GM19099 (cell line): Measurements from ENCODE around the gene HNF1B.

Source experiments
- POLR2A ChIP-seq: IDR thresholded peaks from 3 replicates; pipeline ENCODE4 v1.6.1; 2011; ENCODE audit warnings: low read depth; ENCODE audit not compliant: insufficient read length; ENCODE audit errors: extremely low read depth

Gene HNF1B

GRCh38 chr17:37676115-37676925, 68.5 kb downstream of the HNF1B start:
- no peak for TF ChIP-seq POLR2A

- no peak for TF ChIP-seq POLR2A
These were observed 70.3 kb downstream of the HNF1B start for GRCh38 chr17:37674511-37674910.

- TF ChIP-seq POLR2A = no peak
These were observed 71.5 kb downstream of the HNF1B start for GRCh38 chr17:37673386-37673785.

DNA sequence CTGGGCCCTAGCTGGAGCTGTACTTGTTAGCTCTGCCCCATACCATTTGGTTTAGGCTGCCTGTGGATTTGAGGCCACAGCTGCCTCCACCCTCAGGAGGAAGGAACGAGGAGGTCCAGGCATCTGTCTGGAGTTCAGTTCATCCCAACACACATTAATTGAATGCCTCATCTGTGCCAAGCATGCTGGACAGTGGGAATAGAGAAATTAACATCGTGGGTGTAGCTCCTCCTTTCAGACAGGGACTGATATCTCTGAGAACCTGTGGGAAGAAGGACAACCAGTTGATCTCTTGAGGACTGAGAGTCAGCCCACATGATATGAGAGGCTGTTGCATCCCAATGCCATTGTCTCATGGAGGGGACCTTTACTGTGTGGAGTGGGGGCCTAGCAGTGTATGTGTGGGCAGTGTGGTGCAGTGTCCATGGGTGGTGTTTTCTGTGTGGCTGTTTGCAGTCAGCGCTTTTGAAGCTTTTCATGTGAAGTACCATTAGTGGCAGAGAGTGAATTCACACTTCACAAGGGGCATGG, 72.2 kb downstream of the HNF1B start:
- no peak for TF ChIP-seq POLR2A

DNA sequence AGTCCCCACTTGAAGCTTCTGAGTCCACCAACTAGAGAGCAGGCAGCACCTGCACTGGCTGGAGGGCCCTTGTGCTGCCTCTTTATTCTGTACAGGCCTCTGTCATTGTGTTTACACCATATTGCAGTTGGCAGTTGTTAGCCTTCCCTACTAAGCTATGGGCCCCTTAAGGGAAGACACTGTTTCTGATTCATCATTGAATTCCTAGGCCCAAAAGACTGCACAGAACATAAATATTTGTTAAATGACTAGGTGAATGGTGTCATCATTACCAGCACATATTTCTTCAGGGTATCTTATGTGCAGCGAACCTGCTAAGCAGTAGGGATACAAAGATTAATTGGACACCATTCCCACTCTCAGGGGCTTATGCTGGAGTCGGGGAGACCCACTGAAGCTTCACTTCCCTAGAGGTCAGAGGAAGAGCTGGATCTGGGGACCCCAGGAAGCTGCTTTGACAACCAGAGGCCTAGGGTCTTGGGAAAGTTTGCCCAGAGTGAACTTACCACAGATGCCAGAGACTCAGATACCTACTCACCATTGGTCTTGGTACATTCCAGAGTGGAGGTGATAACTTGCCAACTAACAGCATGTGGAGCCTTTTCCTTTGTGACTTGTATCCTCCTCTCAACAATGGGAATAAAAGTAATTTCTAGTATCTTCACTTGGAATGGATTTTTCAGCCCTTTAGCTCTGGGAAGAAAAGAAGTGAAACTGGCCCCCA, 72.9 kb downstream of the HNF1B start:
- no peak for TF ChIP-seq POLR2A

DNA sequence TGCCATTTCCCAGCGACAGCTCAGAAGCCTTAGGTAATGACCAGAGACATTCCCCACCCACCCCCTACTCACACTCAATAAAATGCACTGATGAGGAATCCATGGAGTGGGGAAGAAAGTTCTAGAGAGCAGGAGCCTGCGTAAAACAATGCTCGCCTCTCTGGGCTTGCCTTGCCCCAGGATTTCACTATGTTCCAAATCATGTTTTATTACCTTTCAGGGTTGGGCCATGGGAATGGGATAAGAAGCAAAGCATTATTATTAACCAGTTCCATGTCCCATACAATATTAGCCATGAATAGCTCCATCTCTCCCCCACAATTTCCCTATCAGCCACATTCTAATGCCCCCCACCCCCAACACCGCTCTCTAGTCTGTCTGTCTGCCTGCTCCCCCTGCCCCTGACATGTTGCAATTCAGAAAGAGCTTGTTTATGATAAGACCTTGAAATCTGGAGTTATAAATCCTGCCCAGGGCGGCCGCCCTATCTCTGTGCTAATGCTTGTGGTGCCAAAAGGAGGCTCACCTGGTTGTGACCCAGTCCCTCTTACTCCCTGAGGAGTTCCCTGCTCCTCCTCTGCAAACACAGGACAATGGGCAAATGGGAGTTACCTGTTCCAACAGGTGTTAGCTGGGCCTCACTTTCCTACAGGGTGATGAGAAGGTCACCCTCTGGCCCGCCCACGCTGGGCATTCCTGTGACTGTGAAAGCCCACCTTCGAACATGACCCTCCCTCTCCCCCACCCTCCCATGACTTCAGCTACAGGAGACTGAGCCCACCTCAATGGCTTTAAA, 73.6 kb downstream of the HNF1B start:
- TF ChIP-seq POLR2A = no peak

DNA sequence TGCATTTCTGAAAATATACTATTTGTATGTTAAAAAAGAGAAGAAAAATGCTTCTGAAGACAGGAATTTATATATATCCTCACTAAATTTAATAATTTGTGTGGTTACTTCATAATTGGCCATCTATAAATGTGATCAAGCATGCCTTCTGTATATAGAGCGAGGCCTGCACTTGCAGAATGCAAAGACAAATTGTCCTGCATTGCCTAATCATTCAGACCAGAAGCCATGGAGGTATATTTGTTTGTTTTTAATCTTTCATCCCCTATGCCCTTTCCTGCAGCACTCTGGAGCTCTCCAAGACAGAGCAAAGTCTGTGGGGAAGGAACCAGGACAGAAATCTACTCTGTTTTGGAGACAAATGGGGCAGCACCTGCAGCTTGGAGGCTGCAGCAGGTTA, 77.8 kb downstream of the HNF1B start:
- no peak for TF ChIP-seq POLR2A

GRCh38 chr17:37664214-37664613, 80.6 kb downstream of the HNF1B start:
- TF ChIP-seq POLR2A = no peak

- TF ChIP-seq POLR2A = no peak
These were observed 82.5 kb downstream of the HNF1B start for GRCh38 chr17:37662353-37662752.

DNA sequence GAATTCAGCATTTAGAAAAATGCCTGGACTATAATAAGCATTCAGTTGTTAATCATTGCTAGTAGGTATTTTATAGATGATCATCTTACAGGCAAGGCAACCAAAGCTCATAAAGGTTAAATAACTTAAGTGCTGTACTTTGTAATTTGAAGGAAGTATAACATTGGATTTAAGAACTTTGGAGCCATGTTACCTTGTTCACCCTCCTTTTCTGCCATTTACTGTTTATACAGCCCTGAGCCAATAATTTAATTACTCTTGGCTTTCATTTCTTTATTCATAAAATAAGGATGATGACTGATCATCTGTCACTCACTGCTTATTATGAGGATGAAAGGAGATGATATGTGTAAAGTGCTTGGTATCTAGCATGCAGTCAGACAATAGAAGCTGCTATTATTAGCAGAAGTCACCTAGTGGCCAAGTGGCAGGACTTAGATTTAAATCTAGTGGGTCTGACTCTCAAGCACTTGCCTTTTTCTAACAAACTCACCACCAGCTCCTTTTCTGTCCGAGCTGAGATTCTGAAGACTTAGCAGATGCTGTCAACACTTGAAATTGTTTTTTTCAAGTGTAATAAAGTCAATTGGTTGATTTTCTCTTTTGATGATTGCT, 83.4 kb downstream of the HNF1B start:
- no peak for TF ChIP-seq POLR2A

- TF ChIP-seq POLR2A = no peak
These were observed 84.9 kb downstream of the HNF1B start for GRCh38 chr17:37659925-37660324.

DNA sequence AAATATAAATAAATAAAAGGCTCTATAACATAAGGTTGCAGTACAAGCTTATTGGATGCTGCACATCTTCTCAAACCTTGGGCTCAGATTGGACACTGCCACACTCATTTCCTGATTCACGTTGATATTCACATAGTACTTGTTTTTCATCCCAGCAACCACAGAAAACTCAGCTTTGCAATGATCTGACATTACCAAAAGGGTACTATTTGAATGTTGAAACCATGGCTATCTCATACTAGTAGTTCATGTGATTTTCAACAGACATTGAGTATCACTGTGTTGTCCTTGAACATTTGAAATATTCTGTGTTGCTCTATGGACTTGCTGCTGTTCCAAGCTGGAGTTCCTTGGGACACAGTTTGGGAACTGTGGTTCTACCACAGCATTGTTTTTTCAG, 87.7 kb downstream of the HNF1B start:
- no peak for TF ChIP-seq POLR2A

DNA sequence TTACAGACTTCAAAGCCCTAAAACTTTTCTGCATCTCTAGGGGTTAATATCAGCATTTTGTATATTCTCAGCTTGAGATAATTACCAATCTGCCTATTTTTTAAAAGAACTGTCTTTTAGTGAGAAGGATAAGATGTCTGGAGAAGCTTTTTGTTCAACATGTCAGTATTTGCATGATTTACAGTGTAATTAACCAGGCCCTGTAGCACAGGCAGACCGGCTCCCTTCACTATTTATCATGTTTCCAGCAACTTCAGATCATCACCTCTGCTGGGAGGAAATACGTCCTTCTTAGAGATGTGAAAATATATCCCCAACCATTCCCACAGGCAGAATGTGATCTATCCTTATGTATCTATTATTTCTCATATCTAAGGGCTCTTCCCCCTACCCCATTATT, 93.0 kb downstream of the HNF1B start:
- no peak for TF ChIP-seq POLR2A

GRCh38 chr17:37650419-37651003, 94.3 kb downstream of the HNF1B start:
- TF ChIP-seq POLR2A = no peak

DNA sequence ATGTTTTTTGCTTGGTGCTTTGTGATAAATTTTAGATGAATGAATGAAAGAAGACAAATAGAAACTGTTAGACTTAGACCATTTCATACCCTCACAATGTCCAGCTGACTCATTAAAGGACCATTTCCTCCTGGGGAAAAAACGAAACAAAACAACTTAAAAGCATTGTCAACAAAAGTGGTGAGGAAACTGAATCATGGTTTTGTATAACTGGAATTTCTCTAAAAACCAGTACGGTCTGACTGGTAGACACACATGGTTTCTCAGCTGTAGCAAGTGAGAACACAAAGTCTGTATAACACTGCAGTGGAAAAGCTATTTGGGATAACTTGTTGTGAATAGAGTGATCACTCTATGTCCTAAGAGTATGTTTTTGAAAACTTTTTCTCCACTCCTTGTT, 96.3 kb downstream of the HNF1B start:
- TF ChIP-seq POLR2A = no peak

DNA sequence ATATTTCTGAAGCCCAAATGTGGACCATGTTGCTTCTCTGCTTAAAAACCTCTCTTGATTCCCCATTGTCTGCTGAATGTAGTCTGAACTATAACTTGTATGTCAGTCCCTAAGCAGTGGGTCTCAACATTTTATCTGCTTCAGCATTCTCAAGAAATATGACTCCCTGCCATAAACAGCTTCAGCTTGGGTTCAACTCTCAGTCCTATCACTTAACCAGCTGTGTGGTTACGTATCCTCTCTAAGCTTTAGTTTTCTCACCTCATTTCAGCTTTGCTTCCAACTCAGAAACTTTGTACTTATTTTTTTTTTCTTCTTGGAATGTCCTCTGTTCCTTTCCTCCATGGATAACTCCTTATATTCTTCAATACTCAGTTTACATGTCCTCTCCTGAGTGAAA, 97.0 kb downstream of the HNF1B start:
- no peak for TF ChIP-seq POLR2A
